GOT3 (cell line): ENCODE data around the gene LYST.
"Not testable (repeated sequence)": the region's sequence is repeated elsewhere in the genome, so short reads cannot be mapped to it uniquely, and the experiment has no call there.

Source experiments
- DNase-seq: peaks from one replicate; lab custom pipeline; 2025; ENCODE audit warnings: mixed read lengths; lab: John Stamatoyannopoulos, UW

The LYST gene

GRCh38 chr1:235657269-235657668 lies 209.4 kb downstream of the LYST start:
- no peak for DNase-seq

- no peak for DNase-seq
These were observed 214.3 kb downstream of the LYST start for GRCh38 chr1:235652364-235652763.

DNA sequence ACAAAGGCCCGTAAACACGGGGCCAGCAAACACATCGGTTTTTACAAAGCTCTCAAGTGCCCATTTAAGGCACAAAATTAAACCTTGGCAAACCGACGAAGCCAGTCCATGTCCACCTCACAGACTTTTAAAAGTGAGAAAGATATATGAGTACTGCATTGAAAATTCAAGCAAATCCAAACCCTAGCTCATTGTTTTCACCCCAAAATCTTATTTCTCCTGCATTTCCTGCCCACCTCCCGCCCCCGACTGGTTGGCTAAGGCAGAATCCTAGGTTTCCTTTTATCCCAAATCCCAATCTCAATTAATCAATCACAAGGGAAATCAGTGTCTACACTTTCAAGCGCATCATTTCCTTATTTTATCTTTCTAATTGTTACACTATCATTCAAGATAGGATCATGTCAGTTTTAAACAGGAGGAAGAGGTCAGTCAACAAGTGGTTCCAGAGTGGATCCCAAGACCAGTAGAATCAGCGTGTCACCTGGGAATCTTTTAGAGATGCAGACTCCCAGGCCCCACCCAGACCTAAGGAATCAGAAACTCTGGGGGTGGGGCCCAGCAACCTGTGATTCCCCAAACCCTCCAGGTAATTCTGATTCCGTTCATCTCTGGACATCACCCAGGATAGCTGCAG lies 215.4 kb downstream of the LYST start:
- DNase-seq: no peak

- no peak for DNase-seq
These were observed 216.2 kb downstream of the LYST start for GRCh38 chr1:235650341-235651169.

DNA sequence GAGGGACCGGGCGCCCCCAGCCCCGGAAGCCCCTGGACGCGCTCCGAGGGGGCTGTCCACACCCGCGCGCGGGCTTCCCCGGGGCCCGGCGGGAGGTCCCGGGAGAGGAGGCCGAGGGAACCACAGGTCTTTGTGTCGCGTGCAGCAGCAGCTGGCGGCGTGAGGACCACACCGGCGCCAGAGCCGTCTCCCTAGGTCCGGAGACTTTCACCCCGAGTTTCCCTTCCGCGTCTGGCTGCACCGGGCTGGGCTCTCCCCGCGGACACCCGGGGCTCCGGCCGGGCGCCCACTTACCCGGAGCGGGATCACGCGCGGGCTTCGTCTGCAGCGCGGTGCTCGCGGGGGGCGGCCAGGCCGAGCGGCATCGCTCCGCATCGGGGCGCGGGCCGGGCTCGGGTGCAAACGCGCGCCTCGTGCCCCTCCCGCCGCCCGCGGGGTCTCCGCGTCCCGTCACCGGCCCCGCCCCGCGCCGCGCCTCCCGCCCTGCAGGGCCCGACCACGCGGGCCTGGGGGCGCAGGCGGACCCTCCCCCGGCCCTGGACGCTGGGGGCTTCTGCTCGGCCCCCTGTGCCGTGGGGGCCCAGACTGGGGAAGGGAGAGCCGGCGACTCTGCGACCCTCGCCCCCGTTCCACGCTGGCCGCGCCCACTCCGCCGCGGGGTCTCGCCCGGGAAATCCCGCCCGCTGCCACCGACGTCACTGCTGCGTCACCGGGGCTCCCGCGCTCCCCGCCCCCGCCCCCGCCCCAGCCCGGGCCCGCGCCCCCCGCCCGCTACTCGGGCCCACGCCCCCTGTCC lies 217.1 kb downstream of the LYST start, which contains the start of gene GNG4:
GNG4 (minus strand) TSS at position 417 of the 796 bp plus-strand sequence. CDS start 65,946 bp downstream, outside the sequence.
- DNase-seq: no peak

DNA sequence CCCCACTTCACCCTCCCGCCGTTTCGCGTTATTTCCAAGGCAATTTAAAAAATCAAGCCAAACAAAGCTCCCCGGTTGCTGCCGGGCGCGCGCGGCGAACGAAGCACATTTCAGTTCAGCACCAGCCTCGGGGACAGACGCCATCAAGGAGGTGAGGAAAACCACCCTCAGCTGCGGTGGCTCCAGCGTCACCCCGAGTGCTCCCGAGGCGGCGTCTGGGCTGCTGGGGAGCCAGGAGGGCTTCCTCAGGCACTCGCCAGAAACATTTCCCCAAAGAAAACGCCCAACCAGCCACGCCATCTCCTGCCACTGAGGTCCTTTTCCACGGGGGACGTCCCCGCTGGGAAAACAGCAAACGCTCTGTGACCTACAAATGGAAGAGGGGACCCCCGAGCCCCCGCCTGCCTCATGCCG lies 217.7 kb downstream of the LYST start:
- no peak for DNase-seq

GRCh38 chr1:235648407-235648907 lies 218.2 kb downstream of the LYST start:
- no peak for DNase-seq

DNA sequence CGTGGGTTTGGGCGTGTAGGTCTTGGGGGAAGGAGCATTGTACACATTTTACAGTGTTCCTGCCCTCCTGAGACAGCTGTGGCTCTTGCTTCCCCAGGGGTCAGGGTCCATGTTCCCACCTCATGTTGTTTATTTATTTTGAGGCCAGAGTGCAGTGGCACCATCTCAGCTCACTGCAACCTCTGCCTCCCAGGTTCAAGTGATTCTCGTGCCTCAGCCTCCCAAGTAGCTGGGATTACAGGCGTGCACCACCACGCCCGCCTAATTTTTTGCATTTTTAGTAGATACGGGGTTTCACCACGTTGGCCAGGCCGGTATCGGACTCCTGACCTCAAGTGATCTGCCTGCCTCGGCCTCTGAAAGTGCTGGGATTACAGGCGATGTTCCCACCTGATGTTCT lies 219.2 kb downstream of the LYST start:
- not testable (repeated sequence) for DNase-seq

DNA sequence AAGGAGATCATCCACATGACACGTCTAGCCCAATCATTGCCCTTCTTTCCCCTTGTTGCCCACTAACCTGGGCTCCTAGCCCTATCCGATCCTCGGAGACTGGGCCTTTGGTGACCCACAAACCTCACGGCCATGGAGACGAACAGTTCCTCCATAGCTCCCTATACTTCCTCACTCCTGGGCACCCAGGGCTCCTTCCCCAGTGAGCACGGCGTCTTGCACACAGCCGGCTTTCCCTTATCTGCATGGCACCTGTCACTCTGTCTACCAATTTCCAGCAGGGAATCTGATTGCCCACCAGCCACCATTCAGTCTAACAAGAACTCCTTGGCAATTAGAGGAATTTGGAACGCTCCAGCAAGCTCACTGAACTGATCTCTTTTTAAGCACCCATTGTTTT lies 220.2 kb downstream of the LYST start:
- no peak for DNase-seq

GRCh38 chr1:235644693-235645305 lies 221.9 kb downstream of the LYST start:
- no peak for DNase-seq

DNA sequence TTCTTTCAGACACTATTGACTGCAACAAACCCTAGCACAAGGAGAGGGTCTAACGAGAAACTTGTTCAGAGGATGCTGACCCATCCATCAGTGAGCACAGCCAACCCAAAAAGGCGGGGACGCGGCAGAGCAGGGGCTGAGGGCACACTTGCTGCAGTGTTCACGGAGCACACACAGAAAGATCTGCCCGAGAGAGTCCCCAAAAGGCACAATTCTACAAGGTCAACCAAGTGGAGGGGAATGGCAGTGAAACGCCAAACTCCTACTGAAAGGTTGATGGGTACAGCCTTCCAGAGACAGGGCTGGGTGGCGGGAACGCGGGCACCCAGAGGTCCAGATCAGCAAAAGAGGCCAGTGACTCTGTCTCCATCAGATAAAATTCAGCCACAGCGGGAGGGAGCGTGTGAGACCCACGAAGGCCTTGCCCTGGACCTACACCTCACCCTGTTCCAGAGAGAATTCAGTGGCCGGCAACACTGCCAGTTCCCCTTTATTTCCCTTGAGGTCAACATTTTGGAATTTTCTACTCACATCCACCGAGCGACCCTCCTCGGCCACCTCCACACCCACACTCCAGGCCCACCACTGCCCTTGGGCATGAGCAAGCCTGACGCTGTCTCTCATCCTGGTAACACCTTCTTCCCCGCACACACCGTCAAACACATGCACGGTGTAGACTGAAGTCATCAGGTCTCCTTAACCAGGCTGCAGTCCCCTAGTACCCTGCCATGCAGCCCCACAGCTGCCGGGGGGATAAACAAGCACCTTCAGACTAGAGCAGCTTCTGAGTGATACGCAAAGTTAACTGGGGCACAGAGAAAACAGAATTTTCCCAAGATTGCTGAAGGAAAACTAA lies 222.6 kb downstream of the LYST start:
- no peak for DNase-seq

DNA sequence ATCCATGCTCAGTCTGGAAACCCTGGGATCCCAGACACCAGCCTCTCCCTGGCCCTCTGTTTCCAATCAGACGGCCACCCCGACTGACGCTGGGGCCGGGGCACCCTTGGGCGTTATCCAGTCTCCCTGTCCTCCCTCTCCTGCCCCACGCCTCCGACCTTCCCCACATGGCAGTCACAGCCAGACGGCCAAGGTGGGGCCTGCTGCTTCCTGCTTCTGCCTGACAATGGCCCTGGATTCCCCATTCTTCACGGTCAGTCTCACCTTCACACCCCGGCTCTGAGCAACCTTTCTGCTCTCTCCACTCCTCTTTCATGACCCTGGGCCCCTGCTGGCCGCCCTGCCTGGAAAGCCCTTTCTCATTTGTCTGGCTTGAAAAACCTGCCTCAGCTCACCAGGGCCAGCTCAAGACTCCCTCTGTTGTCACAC lies 223.7 kb downstream of the LYST start:
- DNase-seq: no peak

- DNase-seq: no peak
These were observed 224.4 kb downstream of the LYST start for GRCh38 chr1:235642011-235642942.

DNA sequence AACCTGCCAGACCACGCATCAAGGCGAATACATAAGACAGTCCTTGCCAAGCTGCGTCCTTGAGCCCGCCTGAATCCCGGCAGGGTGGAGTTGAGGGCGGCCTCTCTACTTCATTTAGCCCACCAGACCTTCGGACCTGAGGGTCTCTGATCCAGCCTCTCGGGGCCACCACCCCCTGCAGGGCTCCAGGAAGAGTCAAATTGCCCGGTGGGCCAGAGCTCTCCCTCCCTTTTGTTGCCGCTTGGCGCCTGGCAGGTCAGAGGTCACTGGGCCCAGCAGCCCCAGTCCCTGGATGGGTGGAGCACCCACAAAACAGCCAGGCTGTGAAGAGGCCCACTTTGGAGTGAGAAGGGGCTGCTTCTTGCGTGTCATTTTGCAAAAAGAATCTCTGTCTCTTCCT lies 226.1 kb downstream of the LYST start:
- no peak for DNase-seq

DNA sequence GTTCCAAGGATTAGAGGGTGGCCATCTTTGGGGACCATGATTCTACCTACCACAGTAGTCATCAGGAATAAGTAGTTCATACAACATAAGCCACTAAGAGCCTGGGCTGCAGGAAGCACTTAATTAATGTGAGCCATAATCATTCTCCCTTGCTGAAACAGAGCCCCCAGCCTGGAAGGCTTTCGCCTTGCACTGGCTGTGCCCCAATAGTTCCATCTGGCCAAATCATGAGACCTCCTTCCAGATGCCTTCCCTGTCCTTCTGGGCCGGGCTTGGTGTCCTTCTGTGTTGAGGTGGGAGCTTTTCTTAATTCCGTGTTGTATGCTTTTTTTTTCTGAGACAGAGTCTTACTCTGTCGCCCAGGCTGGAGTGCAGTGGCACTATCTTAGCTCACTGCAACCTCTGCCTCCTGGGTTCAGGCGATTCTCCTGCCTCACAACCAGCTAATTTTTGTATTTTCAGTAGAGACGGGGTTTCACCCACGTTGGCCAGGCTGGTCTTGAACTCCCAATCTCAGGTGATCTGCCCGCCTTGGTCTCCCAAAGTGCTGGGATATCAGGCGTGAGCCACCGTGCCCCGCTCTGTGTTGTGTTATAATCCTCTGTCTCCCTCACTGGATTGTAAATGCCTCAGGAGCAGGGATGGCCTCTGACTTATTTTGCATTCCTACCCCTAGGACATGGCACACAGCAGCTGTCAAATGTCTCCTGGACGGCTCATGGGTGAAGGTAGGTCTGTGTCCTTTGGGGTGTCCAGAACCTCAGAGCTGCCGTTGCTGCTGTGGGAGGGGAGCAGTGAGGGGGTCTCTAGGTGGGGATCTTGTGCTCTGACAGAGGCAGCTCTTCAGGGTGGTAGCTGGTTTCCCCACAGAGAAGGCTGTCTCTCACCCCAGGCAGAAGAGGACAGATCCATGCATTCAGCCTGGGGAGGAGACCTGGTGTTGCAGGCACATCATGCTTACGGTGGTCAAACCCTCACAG lies 227.2 kb downstream of the LYST start:
- DNase-seq: no peak

GRCh38 chr1:235638612-235639011 lies 228.1 kb downstream of the LYST start:
- DNase-seq: not testable (repeated sequence)

GRCh38 chr1:235637756-235638534 lies 228.8 kb downstream of the LYST start:
- DNase-seq: no peak
